NCI-H1436 treated with DMSO at 0.1 percent for 48 hours (cell line): ENCODE results near the gene DLG2.

Source experiments
- DNase-seq: peaks from one replicate; lab custom pipeline; 2025; lab: John Stamatoyannopoulos, UW

DLG2 gene

GRCh38 chr11:83998921-83999320, 1628.2 kb downstream of the DLG2 start:
- no peak for DNase-seq

DNA sequence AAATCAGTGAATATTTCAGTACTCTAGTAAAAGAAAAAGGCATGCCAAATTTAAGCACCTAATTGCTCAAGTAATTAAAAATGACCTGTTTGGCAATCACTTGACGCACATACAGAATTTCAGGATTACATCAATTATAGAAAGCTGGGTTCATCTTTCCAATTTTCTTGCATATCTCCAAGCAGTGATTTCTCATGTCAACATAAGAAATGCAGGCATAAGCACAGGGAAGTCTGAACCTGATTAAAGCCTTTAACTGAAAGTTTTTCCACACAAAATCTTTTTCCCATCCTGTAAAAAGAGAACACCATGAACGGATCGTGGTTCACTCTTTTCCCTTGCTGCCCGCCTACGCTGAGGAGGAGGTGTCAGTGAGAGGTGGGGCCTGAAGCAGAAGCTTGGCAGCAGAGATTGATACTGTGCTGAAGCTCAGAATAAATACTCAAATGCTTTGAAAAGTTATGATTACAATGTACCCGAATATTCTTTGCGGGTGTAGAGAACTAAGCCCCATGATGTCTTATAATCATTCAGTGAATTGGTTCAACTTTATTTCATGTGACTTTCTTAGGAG, 1636.9 kb downstream of the DLG2 start:
- DNase-seq: no peak

DNA sequence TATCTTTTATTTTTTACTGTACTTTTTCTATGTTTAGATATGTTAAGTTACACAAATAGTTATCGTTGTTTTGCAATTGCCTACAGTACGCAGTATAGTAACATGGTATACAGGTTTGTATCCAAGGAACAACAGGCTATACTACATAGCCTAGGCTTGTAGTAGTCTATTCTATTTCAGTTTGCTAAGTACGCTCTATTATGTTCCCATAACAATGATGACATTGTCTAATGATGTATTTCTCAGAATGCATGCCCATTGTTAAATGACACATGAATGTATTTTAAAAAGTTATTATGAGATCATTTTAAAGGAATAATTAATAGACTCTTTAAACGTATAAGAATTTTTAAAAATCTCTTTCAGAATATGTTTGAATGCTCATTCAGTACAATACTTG, 1644.3 kb downstream of the DLG2 start:
- DNase-seq: no peak

GRCh38 chr11:83979593-83979992, 1647.6 kb downstream of the DLG2 start:
- no peak for DNase-seq

GRCh38 chr11:83978942-83979341, 1648.2 kb downstream of the DLG2 start:
- DNase-seq: no peak

DNA sequence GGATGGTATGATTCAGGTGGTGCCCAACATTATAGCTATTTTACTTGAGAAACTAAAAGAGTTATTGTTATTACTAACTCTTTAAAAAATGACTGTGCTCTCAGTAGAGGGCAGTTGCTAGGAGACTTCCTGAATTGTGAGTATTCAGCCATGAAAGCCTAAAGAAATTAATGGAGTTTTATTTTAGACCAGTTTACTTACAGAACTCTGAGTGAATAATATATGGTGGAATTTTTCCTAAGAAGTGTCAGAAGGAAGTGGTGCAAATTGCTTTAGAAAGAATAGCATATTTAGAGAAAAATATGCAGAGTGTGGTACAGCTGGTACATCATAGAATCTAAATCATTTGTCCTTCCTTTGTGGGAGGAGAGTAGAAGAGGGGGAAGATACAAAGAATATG, 1651.1 kb downstream of the DLG2 start:
- no peak for DNase-seq

GRCh38 chr11:83972536-83972935, 1654.6 kb downstream of the DLG2 start:
- no peak for DNase-seq

DNA sequence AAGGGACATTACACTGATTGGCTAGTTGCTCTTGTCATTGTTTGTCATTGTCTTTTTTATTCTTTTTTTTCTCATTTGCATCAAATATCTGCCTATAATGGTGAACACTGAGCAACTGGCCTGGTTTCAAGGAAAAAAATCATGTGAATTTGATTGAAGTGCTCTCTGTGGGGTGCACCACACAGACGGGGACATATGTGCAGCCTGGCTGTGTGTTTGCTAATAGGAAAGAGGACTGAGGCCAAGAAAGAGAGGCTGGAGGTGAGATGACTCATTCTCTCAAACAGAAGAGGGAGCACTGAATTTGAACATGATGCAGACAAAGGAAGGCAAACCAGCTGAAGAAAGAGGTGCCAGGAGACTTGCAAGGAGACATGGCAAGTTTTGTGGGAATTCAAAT, 1656.1 kb downstream of the DLG2 start:
- peak; percentile 12 for DNase-seq

- DNase-seq: no peak
Measured at GRCh38 chr11:83970061-83970671, 1657.0 kb downstream of the DLG2 start.

DNA sequence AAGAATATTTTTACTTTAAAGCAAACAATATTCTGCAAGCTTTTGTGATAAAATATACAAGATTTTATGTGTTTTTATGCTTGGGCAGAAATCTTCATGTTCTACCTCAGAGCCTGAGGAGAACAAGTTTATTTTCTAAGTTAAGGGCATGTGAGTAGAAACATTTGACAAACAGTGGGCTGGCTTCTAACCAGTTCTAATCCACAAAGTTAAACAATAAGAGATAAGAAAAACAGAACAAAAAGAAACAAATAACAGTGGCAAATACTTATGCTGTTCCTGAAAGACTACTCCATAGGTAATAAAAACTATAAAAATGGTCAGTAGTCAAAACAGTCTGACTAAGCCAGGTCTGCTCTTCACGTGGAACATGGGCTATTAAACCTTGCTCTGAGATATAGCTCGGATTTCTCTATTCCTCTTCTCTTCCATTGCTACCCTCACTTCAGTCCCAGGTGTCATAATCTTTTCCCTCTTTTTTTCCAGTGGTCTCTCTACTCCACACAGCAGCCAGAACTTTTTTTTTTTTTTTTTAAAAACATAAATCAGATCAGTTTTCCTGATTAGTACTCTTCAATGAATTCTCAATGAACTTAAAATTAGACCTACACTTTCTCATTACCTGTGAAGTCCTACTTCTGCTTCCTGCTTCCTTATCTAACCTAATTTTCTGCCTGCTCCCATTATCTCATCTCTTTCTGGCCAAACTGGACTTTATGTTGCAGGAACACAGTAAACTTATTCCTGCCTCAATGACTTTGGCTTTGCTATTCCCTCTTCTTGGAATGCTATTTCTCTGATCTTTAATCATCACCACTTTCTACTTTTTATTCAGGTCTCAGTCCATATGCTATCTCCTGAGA, 1669.9 kb downstream of the DLG2 start:
- DNase-seq: no peak

- DNase-seq: no peak
Measured at GRCh38 chr11:83956119-83956697, 1670.9 kb downstream of the DLG2 start.

GRCh38 chr11:83954780-83955179, 1672.4 kb downstream of the DLG2 start:
- DNase-seq: no peak

DNA sequence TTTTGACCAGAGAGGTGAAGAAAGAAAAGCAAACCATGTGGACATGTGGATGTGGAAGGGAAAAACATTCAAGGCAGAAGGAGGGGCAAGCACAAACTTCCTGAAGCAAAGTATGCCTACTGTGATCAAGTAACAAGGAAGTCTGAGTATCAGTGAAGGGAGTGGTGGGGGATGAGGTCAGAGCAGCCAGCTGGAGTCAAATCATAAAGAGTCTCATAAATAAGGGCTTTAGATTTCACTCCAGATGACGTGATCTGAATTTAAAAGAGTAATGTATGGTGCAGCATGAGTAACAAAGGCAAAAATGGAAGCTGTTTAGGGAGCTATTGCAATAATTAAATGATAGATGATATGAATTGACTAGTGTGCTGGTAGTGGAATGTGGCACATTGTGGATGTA, 1675.6 kb downstream of the DLG2 start:
- DNase-seq: no peak

DNA sequence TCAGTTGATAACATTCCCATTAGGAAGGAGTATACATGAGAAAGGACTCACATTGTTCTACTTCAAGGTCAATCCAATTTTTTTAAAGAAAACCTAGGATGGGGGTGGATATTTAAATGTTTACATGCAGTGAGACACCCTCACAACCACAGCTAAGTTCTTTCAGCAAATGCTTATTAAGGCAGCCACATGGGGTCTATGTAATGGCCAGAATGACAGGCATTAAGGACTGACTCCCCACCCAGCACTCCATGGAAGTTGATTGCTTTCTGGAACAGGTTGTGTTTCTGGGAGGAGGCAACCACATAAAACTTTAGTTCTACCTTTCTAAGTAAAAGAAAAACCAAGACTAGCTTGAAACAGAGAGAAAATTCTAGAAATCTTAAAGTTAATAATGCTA, 1678.9 kb downstream of the DLG2 start:
- no peak for DNase-seq

GRCh38 chr11:83945976-83946375, 1681.2 kb downstream of the DLG2 start:
- DNase-seq: no peak

DNA sequence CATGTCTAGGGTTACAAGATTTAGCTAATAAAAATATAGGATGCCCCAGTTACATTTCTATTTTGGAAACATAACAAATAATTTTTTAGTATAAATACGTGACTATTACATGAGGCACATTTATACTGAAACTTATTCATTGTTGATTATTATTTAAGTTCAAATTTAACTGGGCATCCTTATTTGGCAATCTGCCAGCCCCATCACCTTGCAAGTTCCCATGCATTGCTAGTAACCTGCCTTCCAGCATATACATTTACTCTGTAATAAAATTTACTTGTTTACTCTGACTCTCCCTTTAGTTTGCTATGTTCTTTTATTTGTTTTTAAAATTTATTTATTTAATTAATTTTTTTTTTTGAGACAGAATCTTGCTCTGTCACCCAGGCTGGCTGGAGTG, 1686.1 kb downstream of the DLG2 start:
- no peak for DNase-seq

- DNase-seq: no peak
Measured at GRCh38 chr11:83938148-83938547, 1689.0 kb downstream of the DLG2 start.

DNA sequence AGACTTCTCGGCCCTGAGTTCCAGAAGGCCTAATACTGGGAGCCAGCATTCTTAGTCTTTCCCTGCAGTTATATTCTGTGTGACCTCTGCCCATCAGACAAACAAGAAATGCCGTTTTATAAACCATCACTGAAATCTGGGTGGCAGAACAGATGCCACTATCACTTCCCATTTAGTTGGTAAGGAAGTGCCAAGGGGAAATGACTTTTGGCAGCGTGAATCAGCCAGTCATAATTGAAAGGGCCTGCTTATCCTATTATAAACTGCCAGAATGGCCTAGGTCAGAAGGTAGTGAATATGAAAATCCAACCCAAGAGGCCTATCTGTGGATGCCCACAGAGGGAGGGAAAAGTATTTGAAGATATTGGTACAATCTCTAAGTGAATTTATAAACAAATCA, 1694.1 kb downstream of the DLG2 start:
- no peak for DNase-seq

- DNase-seq: no peak
Measured at GRCh38 chr11:83927422-83927821, 1699.7 kb downstream of the DLG2 start.

GRCh38 chr11:83924795-83925542, 1702.2 kb downstream of the DLG2 start:
- no peak for DNase-seq

DNA sequence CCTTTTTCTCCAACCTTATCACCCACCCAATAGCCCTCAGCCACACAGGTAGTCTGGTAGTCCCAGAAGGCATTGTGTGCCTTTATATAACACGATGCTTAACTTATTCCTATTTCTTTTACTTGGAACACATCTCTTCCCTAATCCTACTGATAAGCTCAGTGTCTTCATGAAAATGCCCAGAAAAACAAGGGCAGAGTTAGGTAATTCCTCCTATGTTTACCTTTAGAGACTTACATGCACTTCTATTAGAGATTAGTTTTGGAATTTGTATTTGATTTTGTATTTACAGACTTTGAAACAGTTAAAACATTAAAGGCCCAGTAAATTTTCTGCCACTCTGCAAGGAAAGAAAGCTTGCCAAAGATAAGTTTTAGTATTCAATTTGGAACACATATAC, 1703.2 kb downstream of the DLG2 start:
- DNase-seq: no peak

GRCh38 chr11:83922953-83923352, 1704.2 kb downstream of the DLG2 start:
- no peak for DNase-seq
